ENCODE measurements around the gene OR4C3.
"Not testable (repeated sequence)": the region's sequence is repeated elsewhere in the genome, so short reads cannot be mapped to it uniquely, and the experiment has no call there.

OR4C3 gene

DNA sequence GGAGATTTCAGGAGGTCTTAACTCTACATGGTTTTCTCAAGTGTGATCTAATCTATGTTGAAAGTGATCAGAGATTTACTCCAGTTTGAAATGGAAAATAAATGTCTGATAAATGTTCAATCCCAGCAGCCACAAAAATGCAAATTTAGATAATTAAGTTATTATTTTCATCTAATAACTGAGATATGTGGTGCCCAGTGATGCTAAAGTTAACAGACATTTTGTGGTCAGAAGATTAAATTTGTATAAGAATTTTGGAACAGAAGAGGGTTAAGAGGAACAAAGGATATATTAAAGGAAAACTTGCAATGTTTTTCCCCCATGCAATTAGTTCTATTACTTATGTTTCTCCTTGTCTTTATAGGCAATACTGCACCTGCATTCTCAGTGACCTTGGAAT is at the start of gene OR4C3:
Gene OR4C3 (plus strand): TSS at position 301 of the 400 bp plus-strand sequence. CDS start 102 bp downstream, outside the sequence.
- DNase-seq = not testable (repeated sequence)

DNA sequence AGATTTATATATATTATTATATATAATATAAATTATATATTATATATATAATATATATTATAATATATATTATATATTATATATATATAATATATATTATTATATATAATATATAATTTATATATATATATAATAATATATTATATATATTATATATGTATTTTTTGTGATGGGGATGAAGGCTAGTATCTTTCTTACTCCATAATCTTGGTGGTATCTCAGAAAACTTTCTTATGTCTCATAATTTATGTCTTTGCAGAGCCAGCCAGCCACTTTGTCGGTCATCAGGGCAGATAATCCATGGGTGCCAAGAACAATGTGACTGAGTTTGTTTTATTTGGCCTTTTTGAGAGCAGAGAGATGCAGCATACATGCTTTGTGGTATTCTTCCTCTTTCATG is 18.8 kb upstream of the OR4C3 start, which contains the start of gene OR4S1:
Gene OR4S1 (plus strand): TSS at position 301 of the 400 bp plus-strand sequence. CDS start 0 bp downstream, at position 301.
- DNase-seq = no peak

DNA sequence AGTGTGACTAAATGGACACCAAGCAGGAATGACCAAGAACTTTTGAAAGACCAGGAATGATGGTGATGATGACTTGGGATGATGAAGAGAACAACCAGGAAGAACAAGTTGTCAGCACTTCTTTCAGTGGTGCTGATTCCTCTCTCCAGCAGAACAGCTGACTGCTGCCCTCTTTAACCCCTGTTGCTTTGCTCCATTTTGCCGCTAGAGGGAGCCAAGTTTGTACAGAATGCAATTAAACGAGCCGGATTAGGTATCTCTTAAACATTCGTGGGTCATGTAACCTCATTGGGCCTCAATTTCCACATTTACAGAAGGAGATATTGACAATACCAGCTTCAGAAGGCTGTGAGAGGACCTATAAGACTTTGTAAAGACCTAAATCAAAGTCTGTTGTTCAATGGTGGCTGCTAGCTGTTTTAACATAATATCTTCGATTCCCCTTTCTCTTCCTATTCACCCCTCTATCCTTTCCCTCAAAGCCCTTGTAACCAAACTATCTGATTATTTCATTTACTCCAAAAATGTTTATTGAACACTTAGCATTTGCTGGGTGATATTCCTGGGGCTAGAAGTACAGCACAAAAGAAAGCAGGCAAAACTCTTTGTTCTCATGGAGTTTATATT is 16.8 kb upstream of the OR4C3 start:
- peak; percentile 35 for DNase-seq

DNA sequence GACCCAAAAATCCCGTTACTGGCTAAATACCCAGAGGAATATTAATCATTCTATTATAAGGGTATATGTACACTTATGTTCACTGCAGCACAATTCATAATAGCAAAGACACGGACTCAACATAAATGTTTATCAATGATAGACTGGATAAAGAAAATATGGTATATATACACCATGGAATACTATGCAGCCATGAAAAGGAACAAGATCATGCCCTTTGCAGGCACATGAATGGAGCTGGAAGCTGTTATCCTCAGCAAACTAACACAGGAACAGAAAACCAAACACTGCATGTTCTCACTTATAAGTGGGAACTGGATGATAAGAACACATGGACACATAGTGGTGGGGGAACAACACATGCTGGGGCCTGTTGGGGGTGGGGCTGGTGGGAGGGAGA is 11.1 kb upstream of the OR4C3 start:
- not testable (repeated sequence) for DNase-seq

DNA sequence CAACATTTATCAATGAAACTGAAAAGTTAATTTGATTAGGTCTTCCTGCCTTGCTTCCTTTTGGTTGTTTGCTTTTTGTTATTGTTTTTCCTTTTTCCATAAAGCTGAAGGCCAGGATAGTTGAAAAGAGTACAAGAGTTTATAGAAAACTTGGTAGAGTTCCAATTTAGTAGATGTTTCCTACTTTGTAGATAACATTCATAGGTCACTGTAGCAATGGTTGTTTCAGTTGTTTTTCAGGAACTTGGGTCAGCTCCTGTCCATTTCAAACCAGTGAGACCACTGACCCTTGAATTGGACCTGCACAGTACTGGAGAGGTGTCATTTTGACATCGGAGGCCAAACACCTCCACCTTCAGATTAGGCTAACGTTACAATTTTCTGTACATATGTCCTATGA is 4.9 kb upstream of the OR4C3 start:
- not testable (repeated sequence) for DNase-seq

DNA sequence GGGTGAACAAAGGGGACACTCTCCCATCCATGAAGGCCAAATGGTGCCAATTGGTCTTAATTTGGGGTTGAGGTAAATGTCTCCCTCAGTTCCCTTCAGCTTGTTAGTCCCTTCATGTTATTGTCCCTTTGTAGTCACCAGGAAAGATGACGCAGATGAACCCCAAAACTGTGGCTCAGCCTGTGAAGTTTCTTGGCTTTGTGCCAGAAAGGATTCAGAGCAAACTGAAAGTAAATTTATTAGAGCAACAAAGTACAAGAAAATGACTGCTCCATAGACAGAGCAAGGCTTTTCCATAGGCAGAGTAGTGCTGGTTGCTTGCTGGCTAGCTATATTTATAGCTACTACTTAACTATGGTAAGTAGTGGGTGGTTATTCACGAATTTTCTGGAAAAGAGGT is 16.7 kb downstream of the OR4C3 start:
- no peak for DNase-seq

DNA sequence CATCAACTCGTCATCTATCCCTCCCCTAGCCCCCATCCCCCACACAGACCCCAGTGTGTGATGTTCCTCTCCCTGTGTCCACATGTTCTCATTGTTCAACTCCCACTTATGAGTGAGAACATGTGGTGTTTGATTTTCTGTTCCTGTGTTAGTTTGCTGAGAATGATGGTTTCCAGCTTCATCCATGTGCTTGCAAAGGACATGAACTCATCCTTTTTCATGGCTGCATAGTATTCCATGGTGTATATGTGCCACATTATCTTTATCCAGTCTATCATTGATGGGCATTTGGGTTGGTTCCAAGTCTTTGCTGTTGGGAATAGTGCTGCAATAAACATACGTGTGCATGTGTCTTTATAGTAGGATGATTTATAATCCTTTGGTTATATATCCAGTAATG is 17.8 kb downstream of the OR4C3 start:
- DNase-seq = not testable (repeated sequence)

DNA sequence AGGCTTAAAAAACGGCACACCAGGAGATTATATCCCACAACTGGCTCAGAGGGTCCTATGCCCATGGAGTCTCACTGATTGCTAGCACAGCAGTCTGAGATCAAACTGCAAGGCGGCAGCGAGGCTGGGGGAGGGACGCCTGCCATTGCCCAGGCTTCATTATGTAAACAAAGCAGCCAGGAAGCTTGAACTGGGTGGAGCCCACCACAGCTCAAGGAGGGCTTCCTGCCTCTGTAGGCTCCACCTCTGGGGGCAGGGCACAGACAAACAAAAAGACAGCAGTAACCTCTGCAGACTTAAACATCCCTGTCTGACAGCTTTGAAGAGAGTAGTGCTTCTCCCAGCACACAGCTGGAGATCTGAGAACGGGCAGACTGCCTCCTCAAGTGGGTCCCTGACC is 21.6 kb downstream of the OR4C3 start:
- not testable (repeated sequence) for DNase-seq

DNA sequence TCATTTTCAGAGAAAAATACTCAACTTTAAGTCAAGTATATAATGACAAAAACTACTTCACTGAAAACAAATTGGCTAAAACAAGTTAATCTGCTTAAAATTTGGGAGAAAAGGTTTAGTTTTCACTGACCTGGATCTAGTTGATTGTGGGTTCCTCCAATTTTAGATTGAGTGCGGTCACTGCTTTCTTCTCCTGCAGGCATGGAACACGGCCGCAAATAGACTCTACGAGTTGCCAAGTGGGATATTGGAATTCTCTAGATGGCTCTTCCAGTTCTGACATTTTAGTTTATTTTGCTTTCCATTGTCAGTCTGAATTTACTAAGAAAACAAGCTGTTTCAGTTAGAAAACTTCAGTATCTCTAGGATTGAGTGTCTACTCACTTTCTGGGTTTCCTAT is 29.3 kb downstream of the OR4C3 start:
- DNase-seq = no peak

DNA sequence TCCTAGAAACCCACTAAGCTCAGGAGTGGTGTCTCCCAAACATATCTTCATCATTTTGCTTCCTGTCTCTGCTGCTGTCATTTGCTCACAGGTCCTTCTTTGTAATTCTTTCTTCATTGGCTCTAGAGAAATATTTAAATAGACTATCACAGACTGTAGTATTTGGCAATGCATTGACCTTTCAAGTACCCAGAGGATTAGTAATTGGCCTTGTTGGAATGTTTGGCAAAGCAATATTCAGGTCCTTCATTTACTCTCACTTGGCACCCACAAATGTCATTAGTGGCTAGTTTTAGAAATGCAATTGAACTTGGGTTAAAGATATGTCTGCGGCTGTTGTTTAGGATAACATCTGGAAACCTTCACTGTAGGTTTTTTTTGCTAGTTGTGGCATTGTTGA is 30.0 kb downstream of the OR4C3 start:
- no peak for DNase-seq

DNA sequence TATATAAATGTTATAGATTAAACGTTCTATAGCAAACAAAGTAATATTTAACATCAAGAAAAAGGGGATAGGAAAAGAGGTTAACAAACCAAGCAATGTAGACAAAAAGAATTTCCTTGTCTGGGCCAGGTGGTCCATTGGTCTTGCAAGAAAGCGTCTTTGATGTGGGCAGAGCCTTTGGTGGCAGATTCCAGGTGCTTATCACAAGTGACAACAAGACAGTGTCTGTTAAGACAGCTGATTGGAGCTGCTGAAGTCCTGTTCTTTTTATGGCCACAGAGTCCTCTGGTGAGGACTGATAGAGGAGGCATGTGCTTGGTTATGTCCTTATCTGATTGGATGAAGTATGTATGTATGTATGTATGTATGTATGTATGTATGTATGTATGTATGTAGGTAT is 36.6 kb downstream of the OR4C3 start:
- DNase-seq = not testable (repeated sequence)

DNA sequence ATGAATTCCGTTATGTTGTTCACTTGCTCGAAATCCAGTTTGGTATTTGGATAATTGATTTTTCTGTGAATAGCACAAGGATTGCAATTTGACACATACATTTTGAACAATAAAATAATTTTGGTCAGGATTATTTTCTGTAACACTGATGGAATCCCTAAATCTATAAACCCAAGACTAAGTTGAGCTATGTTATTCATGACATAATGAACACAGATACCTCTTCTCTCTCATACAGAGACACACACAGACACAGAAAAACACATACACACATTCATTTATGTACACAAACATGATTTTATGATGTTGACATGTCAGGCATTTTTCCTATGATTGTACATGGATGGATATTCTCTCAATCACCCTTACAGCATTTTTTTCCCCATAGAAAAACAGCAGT is 41.6 kb downstream of the OR4C3 start, which contains the start of gene OR4C5:
Gene OR4C5 (minus strand): TSS at position 101 of the 400 bp plus-strand sequence. CDS start 0 bp downstream, at position 101.
- no peak for DNase-seq

All from COR-L47 (cell line).